Retina (tissue), 1 donor: ENCODE data around the gene SARM1.

Experiments used
- DNase-seq: peaks from one replicate; pipeline ENCODE4 v3.0.0-alpha.2; 2016

The SARM1 gene

GRCh38 chr17:28369684-28370034 is 1.8 kb upstream of the SARM1 start:
- DNase-seq = no peak

DNA sequence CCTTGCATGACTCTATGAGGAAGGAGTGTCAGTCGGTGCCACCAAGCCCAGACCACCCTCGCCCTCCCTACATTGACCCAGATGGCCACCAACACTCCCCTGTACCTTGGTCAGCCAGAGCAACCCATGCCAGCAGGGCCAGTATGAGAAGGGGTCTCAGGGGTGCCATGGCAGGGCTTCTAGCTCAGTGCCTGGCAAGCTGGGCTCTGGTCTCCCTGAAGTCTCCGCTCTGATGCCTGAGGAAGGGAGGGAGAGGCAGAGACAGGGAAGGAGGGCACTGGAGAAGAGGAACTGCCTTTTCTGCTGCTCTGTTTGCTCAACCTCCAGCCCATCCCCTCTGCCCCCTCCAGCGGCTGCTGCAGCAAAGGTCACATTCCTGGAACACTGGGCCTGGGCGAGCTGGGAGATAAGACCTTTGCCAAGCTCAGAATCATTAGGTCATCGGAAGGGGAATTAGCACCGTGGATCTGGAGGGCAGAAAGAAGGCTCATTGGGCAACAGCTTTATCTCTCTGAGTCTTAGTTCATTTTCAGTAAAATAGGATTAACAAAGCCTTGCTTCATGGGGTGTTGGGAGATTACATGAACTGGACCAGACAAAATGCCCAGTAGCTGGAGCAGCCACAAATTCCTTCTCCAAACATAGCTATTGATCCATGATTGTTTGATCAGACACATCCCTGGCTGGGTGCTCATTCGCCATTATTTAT is 1.3 kb upstream of the SARM1 start, which contains the start of gene VTN:
Gene VTN (minus strand): TSS at position 273 of the 709 bp plus-strand sequence. CDS start 104 bp downstream, at position 169.
- peak; percentile 49 for DNase-seq

DNA sequence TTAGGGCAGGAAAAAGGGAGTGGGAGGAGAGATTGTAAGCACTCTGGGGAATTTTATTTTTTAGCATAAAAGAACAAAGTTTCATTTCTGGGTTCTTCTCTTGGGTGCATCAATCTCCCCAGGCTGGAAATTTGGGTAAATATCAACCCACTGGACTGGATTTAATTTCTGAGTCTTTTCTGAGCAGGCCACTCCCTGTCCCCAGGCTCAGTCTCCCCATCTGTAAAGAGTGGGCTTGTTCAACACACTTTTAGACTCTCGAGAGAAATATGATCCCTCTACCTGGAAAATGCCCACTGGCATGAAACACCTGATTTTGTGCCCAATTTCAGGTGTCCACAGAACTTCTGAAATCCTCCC is 770 bp upstream of the SARM1 start:
- DNase-seq = no peak

DNA sequence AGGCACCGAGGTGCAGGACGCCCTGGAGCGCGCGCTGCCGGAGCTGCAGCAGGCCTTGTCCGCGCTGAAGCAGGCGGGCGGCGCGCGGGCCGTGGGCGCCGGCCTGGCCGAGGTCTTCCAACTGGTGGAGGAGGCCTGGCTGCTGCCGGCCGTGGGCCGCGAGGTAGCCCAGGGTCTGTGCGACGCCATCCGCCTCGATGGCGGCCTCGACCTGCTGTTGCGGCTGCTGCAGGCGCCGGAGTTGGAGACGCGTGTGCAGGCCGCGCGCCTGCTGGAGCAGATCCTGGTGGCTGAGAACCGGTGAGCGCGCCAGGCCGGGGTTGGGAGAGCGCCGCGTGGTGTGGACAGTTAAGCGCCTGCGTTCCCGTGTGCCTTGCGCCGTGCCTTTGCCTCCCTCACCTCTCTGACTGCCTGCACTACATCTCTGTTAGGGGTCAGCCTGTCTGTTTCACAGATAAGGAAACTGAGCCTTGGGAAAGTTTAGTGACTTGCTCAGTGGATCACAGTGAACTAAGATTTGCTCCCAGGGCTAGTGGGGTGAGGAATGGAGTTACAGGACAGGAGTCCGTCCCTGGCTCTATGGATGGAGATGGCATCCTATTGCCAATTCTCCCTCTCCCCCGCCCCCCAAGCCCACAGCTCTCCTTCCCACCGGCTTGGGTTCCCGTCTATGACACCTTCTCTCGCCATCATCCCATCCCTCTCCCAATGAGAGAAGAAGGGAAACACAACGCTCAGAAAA is 880 bp downstream of the SARM1 start:
- peak; percentile 76 for DNase-seq

- DNase-seq = peak; percentile 16
Measured at GRCh38 chr17:28372945-28373274, 1.4 kb downstream of the SARM1 start.

- DNase-seq = no peak
Measured at GRCh38 chr17:28379814-28380801, 8.6 kb downstream of the SARM1 start.

GRCh38 chr17:28381141-28381825 is 9.8 kb downstream of the SARM1 start:
- peak; percentile 87 for DNase-seq

GRCh38 chr17:28384281-28385036 is 13.0 kb downstream of the SARM1 start:
- peak; percentile 30 for DNase-seq

GRCh38 chr17:28385037-28385400 is 13.5 kb downstream of the SARM1 start:
- no peak for DNase-seq

- no peak for DNase-seq
Measured at GRCh38 chr17:28385406-28385805, 13.9 kb downstream of the SARM1 start.

- DNase-seq = no peak
Measured at GRCh38 chr17:28386391-28386790, 14.9 kb downstream of the SARM1 start.

- no peak for DNase-seq
Measured at GRCh38 chr17:28388106-28388505, 16.6 kb downstream of the SARM1 start.

DNA sequence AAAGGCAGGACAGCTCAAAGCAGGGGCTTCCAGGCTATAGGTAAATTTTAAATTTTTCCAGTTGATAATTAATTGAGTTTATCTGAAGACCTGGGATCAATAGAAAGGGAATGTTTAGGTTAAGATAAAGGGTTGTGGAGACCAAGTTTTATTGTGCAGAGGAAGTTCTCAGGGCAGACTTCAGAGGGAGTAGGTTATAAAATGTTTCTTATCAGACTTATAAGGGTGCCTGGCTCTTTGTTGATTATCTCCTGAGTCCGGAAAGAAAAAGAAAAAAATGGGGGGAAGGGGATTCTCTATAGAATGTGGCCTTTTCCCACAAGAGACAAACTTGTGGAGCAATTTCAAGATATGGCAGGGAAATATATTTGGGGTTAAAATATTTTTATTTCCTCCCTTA is 18.6 kb downstream of the SARM1 start:
- DNase-seq = no peak

DNA sequence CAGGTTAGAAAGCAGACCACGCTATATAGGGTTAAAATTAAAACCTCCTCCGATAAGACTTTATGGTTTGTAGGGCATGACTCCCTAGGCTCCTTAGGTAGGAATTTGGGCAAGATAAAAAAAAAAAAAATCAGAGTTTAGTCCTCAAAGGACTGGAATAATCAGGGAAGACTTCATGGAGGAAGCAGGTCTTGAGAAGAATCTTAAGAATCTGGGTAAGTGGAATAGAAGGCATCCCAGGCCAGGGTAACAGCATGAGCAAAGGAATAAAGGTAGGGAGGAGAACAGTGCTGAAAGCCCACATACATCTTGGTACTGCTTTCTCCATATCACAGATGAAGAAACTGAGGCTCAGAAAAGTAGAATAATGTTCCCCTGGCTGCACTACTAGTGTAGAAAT is 19.1 kb downstream of the SARM1 start:
- no peak for DNase-seq

DNA sequence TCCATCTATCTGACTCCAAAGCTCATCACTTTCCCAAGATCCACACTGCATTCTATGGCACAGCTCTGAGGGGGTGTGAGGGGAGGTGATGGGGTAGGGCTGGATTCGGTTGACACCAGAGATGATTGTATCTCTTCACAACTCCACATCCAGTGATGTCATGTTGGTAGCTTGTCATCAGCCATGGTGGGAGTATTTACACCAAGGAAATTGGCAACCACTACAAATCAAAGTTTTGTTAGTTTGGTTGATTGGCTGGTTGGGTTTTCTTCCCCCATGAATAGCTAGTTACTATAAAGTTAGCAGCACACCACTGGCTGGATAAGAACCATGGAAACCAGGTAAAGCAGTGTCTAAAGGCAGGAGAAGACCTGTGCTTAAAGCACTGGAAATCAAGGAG is 19.5 kb downstream of the SARM1 start:
- no peak for DNase-seq

GRCh38 chr17:28391401-28391800 is 19.9 kb downstream of the SARM1 start:
- no peak for DNase-seq

GRCh38 chr17:28392491-28392890 is 21.0 kb downstream of the SARM1 start:
- no peak for DNase-seq

GRCh38 chr17:28394337-28395116 is 23.0 kb downstream of the SARM1 start:
- DNase-seq = no peak

- DNase-seq = no peak
Measured at GRCh38 chr17:28395426-28395825, 23.9 kb downstream of the SARM1 start.

DNA sequence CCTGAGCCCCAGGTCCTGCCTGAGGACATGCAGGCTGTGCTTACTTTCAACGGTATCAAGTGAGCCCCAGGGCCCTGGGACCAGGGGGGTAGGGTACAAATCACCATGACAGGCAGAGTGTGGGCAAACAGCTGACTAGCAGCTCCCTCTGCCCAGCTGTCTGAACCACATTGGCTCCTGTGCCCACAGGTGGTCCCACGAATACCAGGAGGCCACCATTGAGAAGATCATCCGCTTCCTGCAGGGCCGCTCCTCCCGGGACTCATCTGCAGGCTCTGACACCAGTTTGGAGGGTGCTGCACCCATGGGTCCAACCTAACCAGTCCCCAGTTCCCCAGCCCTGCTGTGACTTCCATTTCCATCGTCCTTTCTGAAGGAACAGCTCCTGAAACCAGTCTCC is 24.5 kb downstream of the SARM1 start:
- no peak for DNase-seq

- DNase-seq = no peak
Measured at GRCh38 chr17:28396635-28397239, 25.2 kb downstream of the SARM1 start.
